ENCODE results near the gene ITGB5. TPM values are rescaled to one million over a fixed set of nuclear protein-coding genes. Genes with fewer than 3 reads are reported as not detected.

Gene ITGB5
- total RNA-seq, 4 donors from 2014 or later: 79.2 to 122 (median 110) TPM

DNA sequence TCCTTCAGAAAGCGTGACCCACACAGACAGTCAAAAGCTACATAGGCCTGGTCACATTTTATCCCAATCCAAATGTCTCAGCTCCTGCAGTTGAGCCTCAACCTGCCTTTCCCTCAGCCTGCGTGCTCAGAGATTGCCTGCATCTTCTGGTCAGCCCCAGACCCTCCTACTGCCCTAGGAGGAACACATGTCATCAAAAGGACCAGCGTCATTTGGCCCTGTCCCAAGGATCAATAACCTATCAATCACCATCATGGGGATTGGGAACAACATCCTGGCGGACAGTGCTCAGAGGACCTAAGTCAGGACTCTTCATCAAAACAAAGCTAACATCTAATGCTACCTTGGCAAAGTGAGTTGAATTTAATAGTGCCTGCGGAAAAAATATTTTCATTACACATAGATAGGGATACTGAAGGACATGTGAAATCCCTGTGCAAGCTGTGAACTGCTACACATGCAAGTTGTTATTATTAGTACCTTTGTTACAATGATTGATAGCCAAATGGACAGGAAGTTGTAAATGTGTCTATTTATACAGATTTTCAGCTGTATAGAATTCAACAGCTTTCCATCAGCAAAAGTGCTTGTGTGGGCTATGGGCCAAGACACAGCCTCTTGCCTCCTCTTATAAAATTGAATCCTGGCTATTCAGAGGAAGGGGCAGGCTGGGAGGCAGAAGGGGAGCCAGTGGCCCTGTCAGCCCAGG, 109.2 kb downstream of the ITGB5 start:
- no peak overlapping the region for H3K27ac ChIP-seq
- H3K4me3 ChIP-seq (replicated peaks in 1 of 3): no peak overlapping the region
- WGBS, 2 donors: 83 to 85% methylated on average over 4 to 5 of the region's 5 CpGs
- TF ChIP-seq POLR2A (IDR thresholded peaks at IDR 0.05): no peak
- TF ChIP-seq, protein P1, sequence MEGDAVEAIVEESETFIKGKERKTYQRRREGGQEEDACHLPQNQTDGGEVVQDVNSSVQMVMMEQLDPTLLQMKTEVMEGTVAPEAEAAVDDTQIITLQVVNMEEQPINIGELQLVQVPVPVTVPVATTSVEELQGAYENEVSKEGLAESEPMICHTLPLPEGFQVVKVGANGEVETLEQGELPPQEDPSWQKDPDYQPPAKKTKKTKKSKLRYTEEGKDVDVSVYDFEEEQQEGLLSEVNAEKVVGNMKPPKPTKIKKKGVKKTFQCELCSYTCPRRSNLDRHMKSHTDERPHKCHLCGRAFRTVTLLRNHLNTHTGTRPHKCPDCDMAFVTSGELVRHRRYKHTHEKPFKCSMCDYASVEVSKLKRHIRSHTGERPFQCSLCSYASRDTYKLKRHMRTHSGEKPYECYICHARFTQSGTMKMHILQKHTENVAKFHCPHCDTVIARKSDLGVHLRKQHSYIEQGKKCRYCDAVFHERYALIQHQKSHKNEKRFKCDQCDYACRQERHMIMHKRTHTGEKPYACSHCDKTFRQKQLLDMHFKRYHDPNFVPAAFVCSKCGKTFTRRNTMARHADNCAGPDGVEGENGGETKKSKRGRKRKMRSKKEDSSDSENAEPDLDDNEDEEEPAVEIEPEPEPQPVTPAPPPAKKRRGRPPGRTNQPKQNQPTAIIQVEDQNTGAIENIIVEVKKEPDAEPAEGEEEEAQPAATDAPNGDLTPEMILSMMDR (IDR thresholded peaks at IDR 0.05): no peak
- no peaks in the 10 kb centered on the region for H3K27me3 ChIP-seq
- no peaks in the 10 kb centered on the region for H3K9me3 ChIP-seq
- DNase-seq: no peak
- H3K4me1 ChIP-seq: peaks cover 43 to 65% of the 10 kb centered on the region in 2 donors
- no peaks in the 10 kb centered on the region for H3K36me3 ChIP-seq
- intact Hi-C loops (cut with DNase I): no loop called here

DNA sequence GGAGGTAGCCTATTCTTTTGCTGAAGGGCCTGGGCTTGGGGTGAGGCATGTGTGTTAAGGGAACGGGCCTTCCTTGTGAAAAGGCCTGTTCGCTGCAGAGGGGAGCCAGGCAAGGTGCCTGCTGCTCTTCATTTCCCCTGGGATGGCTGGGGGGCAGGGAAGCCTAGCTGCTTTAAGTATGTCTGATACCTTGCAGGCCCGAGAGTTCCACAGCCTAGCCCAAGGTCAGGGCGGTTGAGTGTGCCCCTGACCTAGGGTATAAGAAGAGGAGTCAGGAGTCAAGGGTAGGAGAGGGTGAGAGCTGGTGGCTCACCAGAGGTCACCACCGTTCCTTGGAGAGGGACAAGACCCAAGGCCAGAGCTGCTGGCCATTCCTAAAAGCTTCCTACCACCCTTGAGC, 110.3 kb downstream of the ITGB5 start:
- Histone ChIP-seq H3K36me3 (no peaks in the 10 kb centered on the region), H3K27me3 (no peaks in the 10 kb centered on the region), H3K27ac (no peak overlapping the region), H3K4me3 (replicated peaks in 1 of 3) (no peak overlapping the region), H3K9me3 (no peaks in the 10 kb centered on the region), H3K4me1 (peaks cover 49 to 69% of the 10 kb centered on the region in 2 donors)
- 82 to 91% methylated on average over 5 of the region's 5 CpGs for WGBS, 2 donors
- intact Hi-C loops (cut with DNase I): no loop called here
- TF ChIP-seq POLR2A (IDR thresholded peaks at IDR 0.05): no peak
- TF ChIP-seq, protein P1 (IDR thresholded peaks at IDR 0.05): no peak
- no peak for DNase-seq

DNA sequence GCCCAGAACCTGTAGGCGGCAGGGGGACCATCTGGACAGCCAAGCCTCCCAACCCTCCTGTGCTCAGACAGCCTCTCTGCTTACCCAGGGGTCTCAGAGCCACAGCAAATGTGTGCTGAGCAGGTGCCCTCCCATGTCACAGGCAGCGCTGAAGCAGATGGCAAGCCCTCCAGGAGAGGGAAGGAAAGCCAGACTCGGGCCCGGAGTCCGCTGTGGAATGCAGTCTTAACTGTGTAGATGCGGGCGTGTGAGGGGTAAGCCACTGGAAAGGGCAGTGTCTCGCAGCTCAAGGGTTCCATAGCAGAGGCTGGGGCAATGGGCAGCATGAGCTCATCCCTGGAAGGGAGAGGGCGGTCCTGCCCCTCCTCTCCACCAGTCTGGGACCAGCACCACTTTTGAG, 111.3 kb downstream of the ITGB5 start:
- intact Hi-C loops (cut with DNase I): no loop called here
- Histone ChIP-seq H3K4me1 (peaks cover 50 to 69% of the 10 kb centered on the region in 2 donors), H3K27ac (no peak overlapping the region), H3K27me3 (no peaks in the 10 kb centered on the region), H3K4me3 (replicated peaks in 1 of 3) (no peak overlapping the region), H3K9me3 (no peaks in the 10 kb centered on the region), H3K36me3 (no peaks in the 10 kb centered on the region)
- no peak for DNase-seq
- TF ChIP-seq, protein P1 (IDR thresholded peaks at IDR 0.05): no peak
- TF ChIP-seq POLR2A (IDR thresholded peaks at IDR 0.05): no peak
- 71 to 96% methylated on average over 7 to 9 of the region's 9 CpGs for WGBS, 2 donors

DNA sequence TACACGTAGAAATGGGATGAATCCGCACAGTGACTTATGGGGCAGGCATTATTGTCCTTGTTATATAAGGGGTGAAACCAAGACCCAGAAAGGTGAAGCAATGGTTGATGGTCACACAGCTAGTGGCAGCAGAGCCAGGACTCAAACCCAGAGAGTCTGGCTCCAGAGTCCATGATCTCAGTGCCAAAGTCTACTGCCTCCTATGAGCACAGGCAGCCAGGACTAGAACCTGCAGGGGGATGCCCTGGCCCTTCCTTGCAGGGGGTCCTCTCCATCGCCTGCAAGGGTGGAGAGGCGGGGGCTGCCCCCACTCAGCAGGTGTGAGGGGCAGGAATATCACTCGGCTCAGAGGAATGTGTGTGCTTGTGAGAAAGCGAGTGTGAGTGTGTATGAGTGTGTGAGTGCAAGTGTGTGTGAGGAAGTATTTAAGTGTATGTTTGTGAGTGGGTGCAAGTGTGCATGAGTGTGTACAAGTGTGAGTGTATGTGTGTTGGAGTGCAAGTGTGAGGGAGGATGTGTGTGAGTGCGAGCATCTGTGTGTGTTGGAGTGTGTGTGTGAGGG, 112.2 kb downstream of the ITGB5 start:
- WGBS, 2 donors: 86 to 93% methylated on average over 7 of the region's 7 CpGs
- H3K4me1 ChIP-seq: peaks cover 47 to 67% of the 10 kb centered on the region in 2 donors
- H3K4me3 ChIP-seq (replicated peaks in 1 of 3): no peak overlapping the region
- H3K36me3 ChIP-seq: no peaks in the 10 kb centered on the region
- intact Hi-C loops (cut with DNase I): no loop called here
- no peak for DNase-seq
- TF ChIP-seq, protein P1 (IDR thresholded peaks at IDR 0.05): no peak
- no peak for TF ChIP-seq POLR2A (IDR thresholded peaks at IDR 0.05)
- H3K27me3 ChIP-seq: no peaks in the 10 kb centered on the region
- H3K9me3 ChIP-seq: no peaks in the 10 kb centered on the region
- peak overlapping the region in 1 of 3 donors; percentile 8 for H3K27ac ChIP-seq

DNA sequence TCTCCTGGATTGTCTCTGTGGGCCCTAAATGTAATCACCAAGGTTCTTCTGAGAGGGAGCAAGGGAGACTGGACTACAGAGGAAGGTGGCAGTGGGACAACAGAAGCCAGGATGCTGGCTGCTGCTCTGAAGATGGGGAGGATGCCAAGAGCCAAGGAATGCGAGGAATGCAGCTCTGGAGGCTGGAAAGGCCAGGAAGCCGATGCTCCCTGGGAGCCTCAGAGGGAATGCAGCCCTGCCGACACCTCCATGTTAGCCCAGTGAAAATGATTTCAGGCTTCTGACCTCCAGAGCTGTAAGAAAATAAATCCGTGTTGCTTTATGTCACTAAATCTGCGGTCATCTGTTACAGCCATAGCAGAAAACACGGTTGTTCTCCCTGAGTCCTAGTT, 112.8 kb downstream of the ITGB5 start:
- Histone ChIP-seq H3K27ac (peak overlapping the region in 2 of 3 donors; percentile 8 to 15), H3K27me3 (no peaks in the 10 kb centered on the region), H3K4me1 (peaks cover 42 to 61% of the 10 kb centered on the region in 2 donors), H3K36me3 (no peaks in the 10 kb centered on the region), H3K4me3 (replicated peaks in 1 of 3) (no peak overlapping the region), H3K9me3 (no peaks in the 10 kb centered on the region)
- intact Hi-C loops (cut with DNase I): no loop called here
- WGBS, 2 donors: 55 to 72% methylated on average over 6 of the region's 6 CpGs
- TF ChIP-seq, protein P1 (IDR thresholded peaks at IDR 0.05): no peak
- TF ChIP-seq POLR2A (IDR thresholded peaks at IDR 0.05): no peak
- peak; percentile 32 to 70 for DNase-seq
